HL-60 (cell line): ENCODE data around the gene TCP11.
"Not testable (repeated sequence)": the region's sequence is repeated elsewhere in the genome, so short reads cannot be mapped to it uniquely, and the experiment has no call there.

Experiments used
- CTCF ChIP-seq: IDR thresholded peaks from one replicate; pipeline ENCODE4 v1.5.1; 2011; ENCODE audit warnings: low read length, control low read depth, inconsistent platforms; ENCODE audit not compliant: insufficient read depth
- POLR2AphosphoS5 ChIP-seq: IDR thresholded peaks from 2 replicates; pipeline ENCODE4 v1.6.1; 2012; ENCODE audit warnings: low read depth
- REST ChIP-seq: IDR thresholded peaks from 2 replicates; pipeline ENCODE4 v1.6.1; 2012; ENCODE audit warnings: low read depth; ENCODE audit not compliant: insufficient replicate concordance
- SPI1 ChIP-seq: IDR thresholded peaks from 2 replicates; pipeline ENCODE4 v1.6.1; 2012; ENCODE audit warnings: low read depth, mild to moderate bottlenecking, borderline replicate concordance

GRCh38 chr6:35138191-35138590, 2.9 kb downstream of the TCP11 start:
- not testable (repeated sequence) for TF ChIP-seq CTCF, REST, POLR2AphosphoS5, SPI1
